H1 (cell line): ENCODE results near the gene NAT8L. TPM values are rescaled to one million over a fixed set of nuclear protein-coding genes. Genes with fewer than 3 reads are reported as not detected.

Experiments
- polyA plus RNA-seq, 7 experiments: library from polyadenylated mRNA; depleted of rRNA in 3 of 7; stranded (reverse) in 5 of 7; unstranded in 2 of 7; fragments of >200 nt in 5 of 7; fragments of 200-250 nt in 2 of 7; gene quantifications; 1 replicate in 5 of 7; 2 replicates in 1 of 7; 4 replicates in 1 of 7; pipeline versions ENCODE4 v1.2.1 to v1.2.3, GENCODE V29; 2011 to 2013; ENCODE audit warnings: missing spikeins in 2 of 7, mixed read lengths in 2 of 7
- total RNA-seq: library from RNA; stranded (reverse); fragmentation: NEBNext Ultra II Directional; extraction: Animal tissue kit (Norgen Biotek cat#: 25700); gene quantifications from 2 replicates; pipeline ENCODE4 v1.2.1, GENCODE V29; 2021
- TF ChIP-seq, protein P1 (sequence below): IDR thresholded peaks from 2 replicates; pipeline ENCODE4 v1.6.1; 2011; ENCODE audit warnings: low read depth, mild to moderate bottlenecking, low read length; ENCODE audit not compliant: insufficient read depth

The NAT8L gene
- total and polyA plus RNA-seq, 2 of the 8 experiments (the other 6 are each of a cell fraction or from before 2014, with no cell fraction given), result 10.8 TPM

DNA sequence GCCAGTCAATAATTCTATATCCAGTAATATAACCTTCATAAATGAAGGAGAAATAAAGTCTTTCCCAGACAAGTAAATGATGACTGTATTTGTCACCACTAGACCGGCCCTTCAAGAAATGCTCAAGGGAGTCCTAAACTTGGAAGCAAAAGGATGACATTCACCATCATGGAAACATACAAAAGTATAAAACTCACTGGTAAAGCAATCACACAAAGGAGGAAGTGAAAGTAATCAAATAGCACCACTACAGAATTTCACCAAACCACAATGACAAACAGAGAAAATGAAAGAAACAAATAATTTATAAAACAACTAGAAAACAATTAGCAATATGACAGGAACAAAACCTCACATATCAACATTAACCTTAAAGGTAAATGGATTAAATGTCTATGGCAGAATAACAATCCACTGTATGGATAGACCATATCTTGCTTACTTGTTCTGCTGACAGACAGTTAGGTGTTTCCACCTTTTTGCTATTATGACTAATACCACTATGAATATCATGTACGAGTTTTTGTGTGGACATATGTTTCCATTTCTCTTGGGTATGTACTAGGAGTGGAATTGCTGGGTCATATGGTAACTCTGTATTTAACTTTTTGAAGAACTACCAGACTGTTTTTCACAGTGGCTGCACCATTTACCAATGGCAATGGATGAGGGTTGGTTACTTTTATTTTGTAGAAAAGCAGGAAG is 44.9 kb downstream of the NAT8L start (continued):
- TF ChIP-seq, protein P1, sequence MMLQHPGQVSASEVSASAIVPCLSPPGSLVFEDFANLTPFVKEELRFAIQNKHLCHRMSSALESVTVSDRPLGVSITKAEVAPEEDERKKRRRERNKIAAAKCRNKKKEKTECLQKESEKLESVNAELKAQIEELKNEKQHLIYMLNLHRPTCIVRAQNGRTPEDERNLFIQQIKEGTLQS, result no peak
- TF ChIP-seq, all 59 proteins: peak for 0
